ENCODE results near the gene IFITM2.

Gene IFITM2

GRCh38 chr11:278001-278951, 29.3 kb upstream of the IFITM2 start, which contains the start of gene NLRP6:
Gene NLRP6, plus strand, starts transcription at chr11:278407. Its CDS starts 163 bp downstream, at chr11:278570.
- ATAC-seq (ENCODE audit: low read depth), result no peak
- Mint-ChIP-seq H3K27me3 (peaks cover 15% of the 10 kb centered on the region), H3K4me3 (peak within 1 kb of the TSS; percentile 78), H3K27ac (peak within 1 kb of the TSS; percentile 49), H3K4me1 (peaks cover 29% of the 10 kb centered on the region), H3K36me3 (peaks cover 5% of the 10 kb centered on the region), H3K9me3 (peaks cover 3% of the 10 kb centered on the region)
- no peak for DNase-seq (ENCODE audit: low spot score in 2 of 2)

- H3K36me3 Mint-ChIP-seq, result peaks cover 5% of the 10 kb centered on the region
- H3K27me3 Mint-ChIP-seq, result peaks cover 19% of the 10 kb centered on the region
- DNase-seq (ENCODE audit: low spot score in 2 of 2) (no peak), ATAC-seq (ENCODE audit: low read depth) (peak; percentile 48)
- peak overlapping the region; percentile 78 for H3K4me3 Mint-ChIP-seq
- peaks cover 3% of the 10 kb centered on the region for H3K9me3 Mint-ChIP-seq
- peak overlapping the region; percentile 53 for H3K27ac Mint-ChIP-seq
- H3K4me1 Mint-ChIP-seq, result peaks cover 29% of the 10 kb centered on the region
Measured at GRCh38 chr11:279040-279965, 28.3 kb upstream of the IFITM2 start.

DNA sequence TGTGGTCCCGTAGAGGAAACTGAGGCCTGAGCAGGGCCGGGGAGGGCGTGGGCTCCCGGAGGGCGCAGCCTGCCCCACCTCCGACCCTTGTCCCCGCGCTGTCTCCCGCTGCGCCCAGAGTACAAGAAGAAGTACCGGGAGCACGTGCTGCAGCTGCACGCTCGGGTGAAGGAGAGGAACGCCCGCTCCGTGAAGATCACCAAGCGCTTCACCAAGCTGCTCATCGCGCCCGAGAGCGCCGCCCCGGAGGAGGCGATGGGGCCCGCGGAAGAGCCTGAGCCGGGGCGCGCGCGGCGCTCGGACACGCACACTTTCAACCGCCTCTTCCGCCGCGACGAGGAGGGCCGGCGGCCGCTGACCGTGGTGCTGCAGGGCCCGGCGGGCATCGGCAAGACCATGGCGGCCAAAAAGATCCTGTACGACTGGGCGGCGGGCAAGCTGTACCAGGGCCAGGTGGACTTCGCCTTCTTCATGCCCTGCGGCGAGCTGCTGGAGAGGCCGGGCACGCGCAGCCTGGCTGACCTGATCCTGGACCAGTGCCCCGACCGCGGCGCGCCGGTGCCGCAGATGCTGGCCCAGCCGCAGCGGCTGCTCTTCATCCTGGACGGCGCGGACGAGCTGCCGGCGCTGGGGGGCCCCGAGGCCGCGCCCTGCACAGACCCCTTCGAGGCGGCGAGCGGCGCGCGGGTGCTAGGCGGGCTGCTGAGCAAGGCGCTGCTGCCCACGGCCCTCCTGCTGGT, 27.5 kb upstream of the IFITM2 start:
- ATAC-seq (ENCODE audit: low read depth) (peak; percentile 84), DNase-seq (ENCODE audit: low spot score in 2 of 2) (no peak)
- H3K9me3 Mint-ChIP-seq, result peaks cover 3% of the 10 kb centered on the region
- peaks cover 21% of the 10 kb centered on the region for H3K27me3 Mint-ChIP-seq
- H3K27ac Mint-ChIP-seq, result peak overlapping the region; percentile 53
- H3K4me3 Mint-ChIP-seq, result peak overlapping the region; percentile 85
- peaks cover 26% of the 10 kb centered on the region for H3K4me1 Mint-ChIP-seq
- H3K36me3 Mint-ChIP-seq, result peaks cover 5% of the 10 kb centered on the region

- H3K27me3 Mint-ChIP-seq, result peaks cover 21% of the 10 kb centered on the region
Measured at GRCh38 chr11:280706-281485, 26.7 kb upstream of the IFITM2 start.

GRCh38 chr11:281486-282161, 26.0 kb upstream of the IFITM2 start:
- peaks cover 3% of the 10 kb centered on the region for H3K36me3 Mint-ChIP-seq
- H3K4me3 Mint-ChIP-seq, result peak overlapping the region; percentile 73
- no peak overlapping the region for H3K27ac Mint-ChIP-seq
- H3K4me1 Mint-ChIP-seq, result peaks cover 18% of the 10 kb centered on the region
- H3K27me3 Mint-ChIP-seq, result peaks cover 21% of the 10 kb centered on the region
- ATAC-seq (ENCODE audit: low read depth) (no peak), DNase-seq (ENCODE audit: low spot score in 2 of 2) (no peak)
- peaks cover 1% of the 10 kb centered on the region for H3K9me3 Mint-ChIP-seq

More at GRCh38 chr11:280706-281485, 26.7 kb upstream of the IFITM2 start:
- DNase-seq (ENCODE audit: low spot score in 2 of 2) (no peak), ATAC-seq (ENCODE audit: low read depth) (peak; percentile 53)
- H3K4me1 Mint-ChIP-seq, result peaks cover 21% of the 10 kb centered on the region
- peaks cover 5% of the 10 kb centered on the region for H3K36me3 Mint-ChIP-seq
- H3K4me3 Mint-ChIP-seq, result peak overlapping the region; percentile 73
- H3K9me3 Mint-ChIP-seq, result peaks cover 3% of the 10 kb centered on the region
- H3K27ac Mint-ChIP-seq, result no peak overlapping the region

GRCh38 chr11:282171-282570, 25.4 kb upstream of the IFITM2 start:
- ATAC-seq (ENCODE audit: low read depth) (no peak), DNase-seq (ENCODE audit: low spot score in 2 of 2) (no peak)
- Mint-ChIP-seq H3K4me3 (peak overlapping the region; percentile 73), H3K27me3 (peaks cover 24% of the 10 kb centered on the region), H3K9me3 (no peaks in the 10 kb centered on the region), H3K27ac (no peak overlapping the region), H3K4me1 (peaks cover 22% of the 10 kb centered on the region), H3K36me3 (no peaks in the 10 kb centered on the region)

GRCh38 chr11:282630-283360, 24.8 kb upstream of the IFITM2 start:
- H3K36me3 Mint-ChIP-seq, result peaks cover under 1% of the 10 kb centered on the region
- no peaks in the 10 kb centered on the region for H3K9me3 Mint-ChIP-seq
- H3K27me3 Mint-ChIP-seq, result peaks cover 26% of the 10 kb centered on the region
- DNase-seq (ENCODE audit: low spot score in 2 of 2), result no peak
- no peak for ATAC-seq (ENCODE audit: low read depth)
- no peak overlapping the region for H3K4me3 Mint-ChIP-seq
- peaks cover 27% of the 10 kb centered on the region for H3K4me1 Mint-ChIP-seq
- no peak overlapping the region for H3K27ac Mint-ChIP-seq

DNA sequence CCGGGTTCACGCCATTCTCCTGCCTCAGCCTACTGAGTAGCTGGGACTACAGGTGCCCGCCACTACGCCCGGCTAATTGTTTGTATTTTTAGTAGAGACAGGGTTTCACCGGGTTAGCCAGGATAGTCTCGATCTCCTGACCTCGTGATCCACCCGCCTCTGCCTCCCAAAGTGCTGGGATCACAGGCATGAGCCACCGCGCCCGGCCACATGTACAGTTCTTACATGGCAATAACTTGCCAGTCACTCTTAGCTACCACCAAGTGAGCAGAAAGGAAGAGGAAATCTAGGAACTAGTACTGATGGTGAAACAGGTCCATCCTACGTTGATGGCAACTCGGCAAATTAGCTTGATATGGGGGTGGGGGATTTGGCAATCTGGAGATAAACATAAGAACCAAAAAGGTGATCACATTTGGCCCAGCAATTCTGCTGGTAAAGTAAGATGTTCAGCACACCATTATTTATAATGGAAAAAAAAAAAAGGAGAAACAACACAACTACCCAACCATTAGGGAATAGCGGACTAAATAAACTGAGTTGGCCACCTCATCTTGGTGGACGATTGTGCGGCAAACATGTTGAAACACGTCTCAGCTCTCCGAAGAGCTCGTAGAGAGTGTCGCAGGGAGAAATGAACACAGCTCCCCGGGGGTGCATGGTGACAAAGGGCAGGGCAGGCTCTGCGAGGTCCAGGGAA, 24.1 kb upstream of the IFITM2 start:
- ATAC-seq (ENCODE audit: low read depth) (no peak), DNase-seq (ENCODE audit: low spot score in 2 of 2) (no peak)
- Mint-ChIP-seq H3K4me3 (no peak overlapping the region), H3K4me1 (peaks cover 30% of the 10 kb centered on the region), H3K27ac (no peak overlapping the region), H3K36me3 (peaks cover 2% of the 10 kb centered on the region), H3K27me3 (peaks cover 26% of the 10 kb centered on the region), H3K9me3 (no peaks in the 10 kb centered on the region)

GRCh38 chr11:284105-285020, 23.3 kb upstream of the IFITM2 start:
- H3K4me3 Mint-ChIP-seq, result no peak overlapping the region
- no peak overlapping the region for H3K27ac Mint-ChIP-seq
- H3K36me3 Mint-ChIP-seq, result peaks cover 2% of the 10 kb centered on the region
- H3K4me1 Mint-ChIP-seq, result peaks cover 30% of the 10 kb centered on the region
- DNase-seq (ENCODE audit: low spot score in 2 of 2) (no peak), ATAC-seq (ENCODE audit: low read depth) (no peak)
- peaks cover 26% of the 10 kb centered on the region for H3K27me3 Mint-ChIP-seq
- no peaks in the 10 kb centered on the region for H3K9me3 Mint-ChIP-seq

- Mint-ChIP-seq H3K36me3 (peaks cover 2% of the 10 kb centered on the region), H3K27ac (no peak overlapping the region), H3K9me3 (no peaks in the 10 kb centered on the region), H3K4me1 (peaks cover 31% of the 10 kb centered on the region), H3K4me3 (no peak overlapping the region), H3K27me3 (peaks cover 24% of the 10 kb centered on the region)
- ATAC-seq (ENCODE audit: low read depth) (no peak), DNase-seq (ENCODE audit: low spot score in 2 of 2) (no peak)
Measured at GRCh38 chr11:285021-285893, 22.4 kb upstream of the IFITM2 start.
